ENCODE data around the gene LPP.

Gene LPP

DNA sequence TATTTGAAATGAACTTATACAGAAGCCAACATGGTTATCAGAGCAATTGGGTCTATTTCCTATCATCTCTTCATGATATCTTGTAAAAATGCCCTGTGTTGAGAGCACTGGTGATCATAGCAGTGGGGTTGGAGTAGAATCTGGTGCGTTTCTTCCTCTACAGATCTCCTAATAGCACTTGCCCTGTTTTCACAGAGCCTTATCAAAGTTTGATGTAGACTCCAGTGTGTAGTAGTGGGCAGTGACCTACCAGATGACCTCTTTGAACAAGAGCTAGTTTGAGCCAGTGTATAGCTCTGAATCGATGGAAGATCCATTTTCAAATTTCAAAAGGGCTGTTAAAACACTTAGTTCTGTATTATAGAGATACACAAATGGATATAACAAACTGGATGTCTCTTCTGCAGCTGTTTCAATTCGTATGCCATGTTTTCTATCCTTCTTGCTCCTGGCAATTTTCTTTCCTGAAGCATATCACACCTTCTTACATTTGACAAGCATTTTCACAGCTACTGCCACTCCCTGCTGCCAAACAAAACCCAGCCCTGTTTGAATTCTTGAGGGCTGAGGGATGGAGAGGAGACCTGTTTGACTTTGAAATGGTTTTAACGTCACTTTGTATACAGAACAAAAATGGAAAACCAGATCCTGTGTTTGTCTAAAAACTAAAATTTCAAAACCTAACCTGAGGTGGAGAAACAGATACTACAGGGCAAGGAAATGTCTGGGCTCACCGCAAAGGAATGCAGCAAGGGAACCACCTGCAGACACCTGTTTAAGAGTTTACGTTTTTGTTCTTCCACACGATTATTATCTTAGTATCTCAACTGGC is 663.4 kb downstream of the LPP start:
- H3K36me3 ChIP-seq, result no peaks in the 10 kb centered on the region
- H3K4me3 ChIP-seq (ENCODE audit: low read depth, low read length), result no peak overlapping the region
- H3K27me3 ChIP-seq, result no peaks in the 10 kb centered on the region
- DNase-seq, result no peak
- TF ChIP-seq, protein P1, sequence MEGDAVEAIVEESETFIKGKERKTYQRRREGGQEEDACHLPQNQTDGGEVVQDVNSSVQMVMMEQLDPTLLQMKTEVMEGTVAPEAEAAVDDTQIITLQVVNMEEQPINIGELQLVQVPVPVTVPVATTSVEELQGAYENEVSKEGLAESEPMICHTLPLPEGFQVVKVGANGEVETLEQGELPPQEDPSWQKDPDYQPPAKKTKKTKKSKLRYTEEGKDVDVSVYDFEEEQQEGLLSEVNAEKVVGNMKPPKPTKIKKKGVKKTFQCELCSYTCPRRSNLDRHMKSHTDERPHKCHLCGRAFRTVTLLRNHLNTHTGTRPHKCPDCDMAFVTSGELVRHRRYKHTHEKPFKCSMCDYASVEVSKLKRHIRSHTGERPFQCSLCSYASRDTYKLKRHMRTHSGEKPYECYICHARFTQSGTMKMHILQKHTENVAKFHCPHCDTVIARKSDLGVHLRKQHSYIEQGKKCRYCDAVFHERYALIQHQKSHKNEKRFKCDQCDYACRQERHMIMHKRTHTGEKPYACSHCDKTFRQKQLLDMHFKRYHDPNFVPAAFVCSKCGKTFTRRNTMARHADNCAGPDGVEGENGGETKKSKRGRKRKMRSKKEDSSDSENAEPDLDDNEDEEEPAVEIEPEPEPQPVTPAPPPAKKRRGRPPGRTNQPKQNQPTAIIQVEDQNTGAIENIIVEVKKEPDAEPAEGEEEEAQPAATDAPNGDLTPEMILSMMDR (IDR thresholded peaks at IDR 0.05; ENCODE audit: low read depth, low read length), result no peak
- H3K4me1 ChIP-seq, result no peaks in the 10 kb centered on the region
- H3K9me3 ChIP-seq, result no peaks in the 10 kb centered on the region

DNA sequence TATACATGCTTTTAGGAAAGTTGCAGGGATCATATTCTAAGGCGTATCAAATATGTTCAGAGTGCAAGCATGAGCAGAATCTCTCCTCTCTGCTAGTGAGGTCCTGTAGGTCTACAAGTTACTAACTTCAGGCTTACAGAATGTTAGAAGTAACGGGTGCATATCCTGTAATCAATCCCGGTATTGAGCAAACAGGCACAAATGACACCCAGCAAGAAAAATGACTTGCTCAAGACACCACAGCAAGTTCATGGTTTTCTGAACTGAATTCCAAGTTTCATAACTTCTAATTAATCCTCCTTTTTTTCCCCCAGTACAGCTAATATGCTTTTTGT is 663.9 kb downstream of the LPP start:
- Histone ChIP-seq H3K9me3 (no peaks in the 10 kb centered on the region), H3K4me3 (ENCODE audit: low read depth, low read length) (no peak overlapping the region), H3K27me3 (no peaks in the 10 kb centered on the region; the same call in 1 of the 2 replicates), H3K4me1 (no peaks in the 10 kb centered on the region), H3K36me3 (no peaks in the 10 kb centered on the region)
- TF ChIP-seq, protein P1 (IDR thresholded peaks at IDR 0.05; ENCODE audit: low read depth, low read length), result no peak
- DNase-seq, result no peak

GRCh38 chr3:188818282-188818681 is 664.3 kb downstream of the LPP start:
- H3K4me1 ChIP-seq, result no peaks in the 10 kb centered on the region
- no peak for DNase-seq
- no peaks in the 10 kb centered on the region for H3K36me3 ChIP-seq
- no peaks in the 10 kb centered on the region for H3K9me3 ChIP-seq
- no peaks in the 10 kb centered on the region; the same call in 1 of the 2 replicates for H3K27me3 ChIP-seq
- TF ChIP-seq, protein P1 (IDR thresholded peaks at IDR 0.05; ENCODE audit: low read depth, low read length), result no peak
- no peak overlapping the region for H3K4me3 ChIP-seq (ENCODE audit: low read depth, low read length)

DNA sequence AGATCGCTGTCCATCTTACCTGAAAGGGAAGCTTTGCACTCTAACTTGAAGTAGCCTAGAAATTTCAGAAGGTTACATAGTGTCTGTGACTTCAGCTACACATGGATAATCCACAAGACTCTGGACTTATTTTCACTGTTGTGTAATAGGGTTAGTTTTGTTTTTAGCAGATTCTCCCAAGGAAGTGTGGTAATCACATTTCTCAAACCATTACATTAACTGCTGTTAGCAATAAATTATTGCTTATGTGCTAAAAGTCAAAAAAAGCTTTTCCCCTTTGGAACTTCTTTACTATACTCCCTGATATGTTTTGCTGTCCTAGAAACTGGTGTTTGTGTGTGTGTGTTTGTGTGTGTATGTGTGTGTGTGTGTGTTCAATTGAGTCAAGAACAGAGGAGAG is 666.0 kb downstream of the LPP start:
- H3K36me3 ChIP-seq, result no peaks in the 10 kb centered on the region
- H3K27me3 ChIP-seq, result no peaks in the 10 kb centered on the region; the same call in none of the 2 replicates
- no peaks in the 10 kb centered on the region for H3K9me3 ChIP-seq
- no peaks in the 10 kb centered on the region for H3K4me1 ChIP-seq
- no peak overlapping the region for H3K4me3 ChIP-seq (ENCODE audit: low read depth, low read length)
- TF ChIP-seq, protein P1 (IDR thresholded peaks at IDR 0.05; ENCODE audit: low read depth, low read length), result no peak
- DNase-seq, result no peak

DNA sequence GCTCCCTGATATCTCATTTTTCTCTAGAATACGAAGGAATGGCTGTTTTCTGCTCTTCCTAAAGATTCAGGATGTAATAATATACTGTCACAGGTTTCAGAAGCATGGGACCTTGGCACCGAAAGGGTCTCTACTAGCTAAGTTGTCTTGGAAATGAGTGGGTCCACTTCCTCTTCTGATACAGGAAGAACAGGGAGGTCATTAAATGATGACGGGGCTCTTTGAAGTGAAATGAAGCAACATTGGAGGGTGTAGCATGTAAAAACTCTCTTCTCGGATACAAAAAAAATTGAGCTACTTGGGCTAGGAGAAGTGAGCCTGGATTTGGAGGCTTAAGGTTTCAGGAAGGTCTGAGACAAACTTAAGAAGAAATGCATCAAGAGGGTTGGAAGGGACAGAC is 668.0 kb downstream of the LPP start:
- Histone ChIP-seq H3K27me3 (no peaks in the 10 kb centered on the region; the same call in none of the 2 replicates), H3K4me1 (no peaks in the 10 kb centered on the region), H3K36me3 (no peaks in the 10 kb centered on the region), H3K9me3 (no peaks in the 10 kb centered on the region), H3K4me3 (ENCODE audit: low read depth, low read length) (no peak overlapping the region)
- TF ChIP-seq, protein P1 (IDR thresholded peaks at IDR 0.05; ENCODE audit: low read depth, low read length), result no peak
- no peak for DNase-seq

GRCh38 chr3:188822411-188822810 is 668.5 kb downstream of the LPP start:
- no peak for DNase-seq
- no peak overlapping the region for H3K4me3 ChIP-seq (ENCODE audit: low read depth, low read length)
- H3K9me3 ChIP-seq, result no peaks in the 10 kb centered on the region
- TF ChIP-seq, protein P1 (IDR thresholded peaks at IDR 0.05; ENCODE audit: low read depth, low read length), result no peak
- H3K36me3 ChIP-seq, result no peaks in the 10 kb centered on the region
- H3K27me3 ChIP-seq, result no peaks in the 10 kb centered on the region; the same call in none of the 2 replicates
- no peaks in the 10 kb centered on the region for H3K4me1 ChIP-seq

All from BE2C (cell line).